Fibroblast of villous mesenchyme (primary cell): ENCODE data around the gene SPEN. TPM values are rescaled to one million over a fixed set of nuclear protein-coding genes. Genes with fewer than 3 reads are reported as not detected.
"Not testable (repeated sequence)": the region's sequence is repeated elsewhere in the genome, so short reads cannot be mapped to it uniquely, and the experiment has no call there.

Experiments used
- DNase-seq: peaks from one replicate; pipeline ENCODE4 v3.0.0-alpha.2; 2010; ENCODE audit warnings: low read depth
- H3K4me3 ChIP-seq: 2 replicates; pipeline ENCODE4 v1.5.1; 2011; ENCODE audit warnings: low read depth, mild to moderate bottlenecking, low read length
- CTCF ChIP-seq: IDR thresholded peaks from 2 replicates; pipeline ENCODE4 v1.5.1; 2012; ENCODE audit warnings: low read depth, mild to moderate bottlenecking, low read length; ENCODE audit not compliant: insufficient read depth
- total RNA-seq: library from RNA; depleted of rRNA; stranded (reverse); fragments of >200 nt; gene quantifications from 2 replicates; pipeline ENCODE4 v1.2.3, GENCODE V29; 2012

SPEN gene
- total RNA-seq, 1 donor, result 30.2 TPM

GRCh38 chr1:15974855-15975254 is 127.3 kb downstream of the SPEN start:
- no peak for DNase-seq
- peak overlapping the region; percentile 89 for H3K4me3 ChIP-seq
- no peak for TF ChIP-seq CTCF

GRCh38 chr1:15975358-15975804 is 127.9 kb downstream of the SPEN start:
- peak overlapping the region; percentile 89 for H3K4me3 ChIP-seq
- no peak for TF ChIP-seq CTCF
- DNase-seq, result peak; percentile 56

- no peak for TF ChIP-seq CTCF
- peak within 1 kb of the TSS; percentile 89 for H3K4me3 ChIP-seq
Observed at GRCh38 chr1:15975805-15976680, 128.5 kb downstream of the SPEN start, which contains the start of gene ZBTB17. Gene ZBTB17 (minus strand): TSS chr1:15976101. CDS start chr1:15948495, 27,606 bp downstream.

GRCh38 chr1:15977947-15978346 is 130.4 kb downstream of the SPEN start:
- DNase-seq, H3K4me3 ChIP-seq: not testable (repeated sequence)

More at GRCh38 chr1:15975805-15976680, 128.5 kb downstream of the SPEN start, which contains the start of gene ZBTB17:
- peak; percentile 92 for DNase-seq

- H3K4me3 ChIP-seq, result no peak overlapping the region
- no peak for DNase-seq
- TF ChIP-seq CTCF, result no peak
Observed at GRCh38 chr1:15981679-15982078, 134.2 kb downstream of the SPEN start.

- TF ChIP-seq CTCF, result no peak
- DNase-seq, result no peak
Observed at GRCh38 chr1:15983275-15983674, 135.8 kb downstream of the SPEN start.

GRCh38 chr1:15985611-15986297 is 138.2 kb downstream of the SPEN start:
- no peak for DNase-seq
- H3K4me3 ChIP-seq, result no peak overlapping the region
- no peak for TF ChIP-seq CTCF

More at GRCh38 chr1:15983275-15983674, 135.8 kb downstream of the SPEN start:
- no peak overlapping the region for H3K4me3 ChIP-seq
